GM18498 (cell line): ENCODE measurements around the gene NDUFB2.
"Not testable (repeated sequence)": the region's sequence is repeated elsewhere in the genome, so short reads cannot be mapped to it uniquely, and the experiment has no call there.

Source experiments
- ATAC-seq: cut with Tn5 transposase; IDR thresholded peaks from one replicate; pipeline ENCODE4 v1.9.1; 2021; ENCODE audit warnings: mild to moderate bottlenecking, moderate library complexity; ENCODE audit not compliant: unreplicated experiment

Gene NDUFB2

GRCh38 chr7:140689199-140690152 is 7.0 kb upstream of the NDUFB2 start:
- no peak for ATAC-seq

DNA sequence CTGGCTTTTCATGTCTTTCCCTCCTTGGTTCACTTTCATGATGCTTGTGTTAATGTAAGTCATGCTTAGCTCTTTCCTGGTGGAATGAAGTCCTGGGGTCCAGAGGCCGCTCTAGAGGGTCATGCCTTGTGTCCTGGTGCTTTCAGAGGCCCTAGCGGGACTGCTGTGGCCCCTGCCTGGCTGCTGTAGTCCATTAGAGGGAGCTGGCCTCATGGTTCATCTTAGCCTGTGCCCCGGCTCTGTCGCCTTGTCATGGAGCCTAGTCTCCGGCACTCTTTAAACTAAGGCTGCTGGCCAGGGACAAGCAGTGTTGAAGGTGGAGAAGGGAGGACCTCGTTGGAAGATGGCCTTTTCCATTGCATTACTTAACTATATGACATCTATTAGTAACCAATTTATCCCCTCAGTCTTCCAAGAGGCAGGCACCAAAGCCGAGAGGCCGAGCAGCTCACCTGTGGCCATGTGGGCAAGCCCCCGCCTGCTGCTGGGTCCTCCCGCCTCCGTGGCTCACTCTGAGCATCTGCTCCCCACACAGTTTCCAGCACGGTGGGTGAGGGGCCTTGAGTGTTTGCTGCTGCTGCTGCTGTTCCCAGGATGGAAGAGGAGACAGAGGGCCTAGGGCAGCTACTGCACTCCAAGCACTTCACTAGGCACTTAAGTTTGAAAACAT is 5.0 kb upstream of the NDUFB2 start:
- ATAC-seq: no peak

GRCh38 chr7:140693849-140694248 is 2.7 kb upstream of the NDUFB2 start:
- not testable (repeated sequence) for ATAC-seq

- no peak for ATAC-seq
Measured at GRCh38 chr7:140694592-140694991, 1.9 kb upstream of the NDUFB2 start.

- ATAC-seq: no peak
Measured at GRCh38 chr7:140695381-140695780, 1.1 kb upstream of the NDUFB2 start.

- ATAC-seq: peak; percentile 2
Measured at GRCh38 chr7:140696024-140696679, 356 bp upstream of the NDUFB2 start.

DNA sequence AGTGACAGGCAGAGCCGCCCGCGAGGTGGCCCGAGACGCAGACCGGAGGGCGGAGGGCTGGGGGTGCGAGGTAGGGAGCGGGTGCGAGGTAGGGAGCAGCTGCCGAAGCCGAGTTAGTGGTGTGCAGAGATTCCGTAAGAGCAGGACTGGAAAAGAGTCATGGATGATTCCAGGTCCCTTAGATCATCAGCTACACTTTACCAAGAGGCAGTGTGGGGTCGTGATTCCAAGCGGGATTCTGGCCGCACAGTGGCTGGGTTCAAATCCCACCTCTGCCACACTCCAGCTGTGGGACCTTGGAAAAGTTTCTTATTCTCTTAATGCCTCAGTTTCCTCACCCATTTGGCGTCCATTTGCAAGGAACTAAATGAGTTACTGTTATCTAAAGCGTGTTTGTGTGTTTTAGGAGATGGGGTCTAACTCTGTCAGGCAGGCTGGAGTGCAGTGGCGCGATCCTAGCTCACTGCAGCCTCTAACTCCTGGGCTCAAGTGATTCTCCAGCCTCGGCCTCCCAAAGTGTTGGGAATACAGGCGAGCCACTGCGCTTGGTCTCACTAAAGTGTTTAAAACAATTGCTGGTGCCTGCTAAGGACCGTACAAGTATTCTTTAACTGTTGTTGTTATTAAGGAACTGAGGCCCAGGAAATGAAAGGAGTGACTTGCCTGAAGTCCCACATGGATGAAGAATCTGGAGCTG is 1.1 kb downstream of the NDUFB2 start:
- ATAC-seq: no peak

DNA sequence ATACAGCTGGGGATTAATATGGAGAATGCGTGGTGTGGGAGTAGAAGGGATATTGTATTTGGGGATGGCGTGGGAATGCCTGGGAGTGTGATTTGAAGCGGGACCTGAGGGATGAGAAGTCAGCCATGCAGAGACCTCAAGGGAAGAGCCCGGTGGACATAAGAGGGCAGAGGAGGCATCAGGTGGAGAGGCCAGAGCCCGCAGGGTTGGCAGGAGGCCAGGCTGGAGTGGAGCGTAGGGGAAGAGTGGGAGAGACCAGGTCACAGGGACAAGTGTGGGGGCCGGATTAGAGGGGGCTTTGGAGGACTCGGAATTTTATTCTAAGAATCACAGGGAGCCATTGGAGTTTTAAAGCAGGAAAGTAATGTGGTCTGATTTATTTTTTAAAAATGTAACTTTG is 2.0 kb downstream of the NDUFB2 start:
- no peak for ATAC-seq

GRCh38 chr7:140702774-140703173 is 6.3 kb downstream of the NDUFB2 start:
- no peak for ATAC-seq

DNA sequence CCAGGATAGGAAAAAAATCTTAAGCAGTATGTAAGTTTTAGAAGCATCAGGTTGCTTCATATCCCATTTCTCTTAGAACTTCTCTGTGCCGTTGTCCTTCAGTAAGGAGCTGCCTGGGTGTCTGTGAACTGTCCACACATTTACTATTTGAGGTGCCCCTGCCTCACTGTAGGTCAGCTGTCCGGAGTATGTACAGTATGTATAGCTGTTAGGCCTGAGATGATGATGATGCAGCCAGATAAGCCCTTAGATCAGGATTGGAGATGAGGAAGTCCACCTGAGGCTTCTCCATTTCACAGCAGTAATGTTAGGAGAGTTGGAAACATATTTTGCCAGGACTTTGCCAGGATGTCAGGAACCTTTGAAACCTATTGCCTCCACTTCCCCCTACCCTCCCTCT is 7.7 kb downstream of the NDUFB2 start:
- ATAC-seq: no peak

GRCh38 chr7:140707132-140707531 is 10.6 kb downstream of the NDUFB2 start:
- ATAC-seq: no peak

- not testable (repeated sequence) for ATAC-seq
Measured at GRCh38 chr7:140708764-140709163, 12.3 kb downstream of the NDUFB2 start.

GRCh38 chr7:140712392-140712791 is 15.9 kb downstream of the NDUFB2 start:
- ATAC-seq: not testable (repeated sequence)

DNA sequence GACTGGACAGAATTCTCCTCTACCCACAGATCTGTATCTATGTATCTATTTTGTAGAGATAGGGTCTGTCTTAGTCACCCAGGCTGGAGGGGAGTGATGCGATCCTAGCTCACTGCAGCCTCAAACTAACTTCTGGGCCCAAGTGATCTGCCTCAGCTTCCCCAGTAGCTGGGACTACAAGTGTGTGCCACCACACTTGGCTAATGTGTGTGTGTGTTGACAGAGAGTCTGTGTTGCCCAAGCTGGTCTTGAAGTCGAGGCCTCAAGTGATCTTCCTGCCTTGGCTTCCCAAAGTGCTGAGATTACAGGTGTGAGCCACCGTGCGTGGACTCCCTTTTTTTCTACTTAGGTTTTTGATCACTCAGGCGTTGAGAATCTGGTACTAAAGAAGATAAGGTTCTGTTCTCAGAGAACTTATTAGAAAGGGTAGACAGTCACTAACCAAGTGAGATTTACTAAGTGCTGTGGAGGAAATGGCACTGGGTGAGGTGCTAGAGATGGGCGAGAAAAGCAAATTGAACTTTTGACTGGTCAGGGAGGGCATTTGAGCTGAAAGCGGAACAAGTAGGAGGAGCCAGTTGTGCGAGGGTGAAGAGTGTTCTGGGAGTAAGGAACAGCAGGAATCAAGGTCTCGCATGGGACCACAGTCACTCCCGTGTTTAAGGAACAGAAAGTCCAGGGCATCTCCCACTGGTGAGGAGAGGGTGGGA is 18.0 kb downstream of the NDUFB2 start:
- no peak for ATAC-seq

DNA sequence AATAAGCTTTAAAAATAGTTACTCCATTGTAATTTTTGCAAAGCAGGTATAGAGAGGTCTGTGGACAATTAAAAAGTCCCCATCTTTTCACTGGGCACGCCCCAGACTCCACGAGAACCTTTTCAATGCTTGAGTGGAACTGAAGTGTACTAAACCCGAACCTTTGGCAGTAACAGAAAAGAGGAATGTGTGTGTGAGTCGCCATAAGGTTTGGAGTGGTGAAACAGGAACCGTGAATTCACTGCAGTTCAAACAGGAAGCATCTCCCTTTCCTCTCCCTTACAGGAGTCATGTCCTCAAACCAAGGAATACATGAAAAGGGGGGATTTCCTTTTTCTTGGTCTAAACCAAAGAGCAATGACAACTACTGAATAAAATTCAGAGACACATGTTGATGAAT is 23.2 kb downstream of the NDUFB2 start:
- ATAC-seq: no peak

GRCh38 chr7:140722254-140722653 is 25.7 kb downstream of the NDUFB2 start:
- ATAC-seq: no peak

GRCh38 chr7:140723006-140723405 is 26.5 kb downstream of the NDUFB2 start:
- ATAC-seq: no peak

- no peak for ATAC-seq
Measured at GRCh38 chr7:140723574-140723973, 27.1 kb downstream of the NDUFB2 start.

GRCh38 chr7:140724706-140725105 is 28.2 kb downstream of the NDUFB2 start:
- no peak for ATAC-seq

GRCh38 chr7:140726281-140726680 is 29.8 kb downstream of the NDUFB2 start:
- ATAC-seq: no peak
